ENCODE measurements around the gene CADPS2. TPM values are rescaled to one million over a fixed set of nuclear protein-coding genes. Genes with fewer than 3 reads are reported as not detected.

CADPS2 gene
- total RNA-seq, 1 donor from 2014 or later: 8.8 TPM

DNA sequence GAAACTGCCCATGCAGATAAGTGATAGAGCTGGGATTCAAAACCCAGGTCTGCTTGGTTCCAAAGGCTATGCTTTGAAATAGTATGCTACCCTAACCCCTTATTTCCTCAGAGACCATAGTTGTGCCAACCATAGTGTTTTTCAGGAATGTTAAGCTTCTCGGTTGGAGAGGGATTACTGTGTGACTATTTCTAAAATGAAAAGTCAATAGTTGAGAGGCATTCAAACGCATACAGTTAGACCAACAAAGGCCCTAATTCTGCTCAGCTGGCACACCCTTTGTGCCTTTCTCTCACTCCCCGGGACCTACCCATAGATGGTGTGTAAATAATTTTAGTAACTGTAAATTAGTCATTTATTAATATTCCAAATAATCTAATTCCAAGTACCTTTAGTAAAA, 118.9 kb downstream of the CADPS2 start:
- Histone ChIP-seq H3K36me3 (ENCODE audit: control insufficient read depth, insufficient read depth, low read length) (no peaks in the 10 kb centered on the region), H3K4me3 (ENCODE audit: low read depth, low read length) (no peak overlapping the region), H3K27me3 (ENCODE audit: control insufficient read depth, insufficient read depth, low read length) (no peaks in the 10 kb centered on the region)
- DNase-seq (ENCODE audit: low read depth): no peak
- TF ChIP-seq, protein P1, sequence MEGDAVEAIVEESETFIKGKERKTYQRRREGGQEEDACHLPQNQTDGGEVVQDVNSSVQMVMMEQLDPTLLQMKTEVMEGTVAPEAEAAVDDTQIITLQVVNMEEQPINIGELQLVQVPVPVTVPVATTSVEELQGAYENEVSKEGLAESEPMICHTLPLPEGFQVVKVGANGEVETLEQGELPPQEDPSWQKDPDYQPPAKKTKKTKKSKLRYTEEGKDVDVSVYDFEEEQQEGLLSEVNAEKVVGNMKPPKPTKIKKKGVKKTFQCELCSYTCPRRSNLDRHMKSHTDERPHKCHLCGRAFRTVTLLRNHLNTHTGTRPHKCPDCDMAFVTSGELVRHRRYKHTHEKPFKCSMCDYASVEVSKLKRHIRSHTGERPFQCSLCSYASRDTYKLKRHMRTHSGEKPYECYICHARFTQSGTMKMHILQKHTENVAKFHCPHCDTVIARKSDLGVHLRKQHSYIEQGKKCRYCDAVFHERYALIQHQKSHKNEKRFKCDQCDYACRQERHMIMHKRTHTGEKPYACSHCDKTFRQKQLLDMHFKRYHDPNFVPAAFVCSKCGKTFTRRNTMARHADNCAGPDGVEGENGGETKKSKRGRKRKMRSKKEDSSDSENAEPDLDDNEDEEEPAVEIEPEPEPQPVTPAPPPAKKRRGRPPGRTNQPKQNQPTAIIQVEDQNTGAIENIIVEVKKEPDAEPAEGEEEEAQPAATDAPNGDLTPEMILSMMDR (IDR thresholded peaks at IDR 0.05; ENCODE audit: insufficient read depth, low read length, poor library complexity, severe bottlenecking): no peak

DNA sequence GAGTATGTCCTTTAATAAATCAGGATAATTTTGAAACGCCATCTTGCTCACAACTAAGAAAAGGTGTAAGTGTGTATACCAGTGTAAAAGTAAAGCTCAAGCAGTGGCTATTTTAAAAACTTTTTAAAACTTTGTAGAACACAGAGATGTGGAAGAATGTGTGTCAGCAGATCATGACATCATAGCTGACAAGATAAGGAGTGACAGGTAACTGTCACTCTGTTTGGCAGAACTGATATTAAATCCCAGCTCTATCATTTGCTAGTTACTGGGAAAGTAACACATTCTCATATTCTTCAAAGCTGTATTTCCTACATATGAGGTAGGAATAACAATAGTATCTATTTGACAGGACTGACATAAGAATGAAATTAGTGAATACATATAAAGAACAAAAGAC, 119.7 kb downstream of the CADPS2 start:
- Histone ChIP-seq H3K27me3 (ENCODE audit: control insufficient read depth, insufficient read depth, low read length) (no peaks in the 10 kb centered on the region), H3K4me3 (ENCODE audit: low read depth, low read length) (no peak overlapping the region), H3K36me3 (ENCODE audit: control insufficient read depth, insufficient read depth, low read length) (no peaks in the 10 kb centered on the region)
- no peak for DNase-seq (ENCODE audit: low read depth)
- TF ChIP-seq, protein P1 (IDR thresholded peaks at IDR 0.05; ENCODE audit: insufficient read depth, low read length, poor library complexity, severe bottlenecking): no peak

DNA sequence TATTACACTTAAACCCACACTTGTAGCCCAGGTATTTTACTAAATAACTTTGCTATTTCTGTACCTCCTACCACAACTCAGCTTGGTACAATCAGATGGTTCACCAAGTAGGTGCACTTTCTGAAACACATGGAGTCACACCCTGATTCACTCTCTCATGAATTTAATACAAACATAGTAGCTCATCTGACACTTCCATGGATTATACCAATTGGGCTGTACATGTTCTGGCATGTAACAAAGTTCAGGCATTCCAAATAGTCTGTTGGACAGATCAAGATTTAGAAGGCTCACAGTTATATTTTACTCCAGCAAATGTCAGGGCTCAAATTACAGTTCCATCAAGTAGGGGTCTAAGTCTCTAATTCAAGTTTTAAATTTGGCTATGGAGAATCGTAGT, 121.4 kb downstream of the CADPS2 start:
- Histone ChIP-seq H3K27me3 (ENCODE audit: control insufficient read depth, insufficient read depth, low read length) (no peaks in the 10 kb centered on the region), H3K4me3 (ENCODE audit: low read depth, low read length) (no peak overlapping the region), H3K36me3 (ENCODE audit: control insufficient read depth, insufficient read depth, low read length) (no peaks in the 10 kb centered on the region)
- TF ChIP-seq, protein P1 (IDR thresholded peaks at IDR 0.05; ENCODE audit: insufficient read depth, low read length, poor library complexity, severe bottlenecking): no peak
- DNase-seq (ENCODE audit: low read depth): no peak

DNA sequence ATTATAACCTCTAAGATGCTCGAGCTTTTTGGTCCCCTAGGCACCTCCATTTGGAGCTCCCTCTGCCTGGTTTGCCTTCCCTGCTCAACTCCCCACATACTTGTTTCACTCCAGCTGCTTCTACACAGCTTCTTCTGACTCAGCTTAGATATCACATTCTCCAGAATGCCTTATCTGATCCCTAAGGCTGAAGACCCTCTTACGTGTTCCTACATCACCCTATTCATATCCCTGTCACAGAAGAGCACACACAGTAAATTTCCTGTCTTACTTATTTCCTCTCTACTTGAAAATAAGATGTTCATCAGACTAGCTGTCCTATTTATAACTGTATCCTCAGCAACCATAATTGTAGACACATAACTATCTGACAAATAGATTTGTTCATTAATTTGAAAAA, 122.2 kb downstream of the CADPS2 start:
- TF ChIP-seq, protein P1 (IDR thresholded peaks at IDR 0.05; ENCODE audit: insufficient read depth, low read length, poor library complexity, severe bottlenecking): no peak
- H3K36me3 ChIP-seq (ENCODE audit: control insufficient read depth, insufficient read depth, low read length): no peaks in the 10 kb centered on the region
- DNase-seq (ENCODE audit: low read depth): no peak
- no peaks in the 10 kb centered on the region for H3K27me3 ChIP-seq (ENCODE audit: control insufficient read depth, insufficient read depth, low read length)
- H3K4me3 ChIP-seq (ENCODE audit: low read depth, low read length): no peak overlapping the region

DNA sequence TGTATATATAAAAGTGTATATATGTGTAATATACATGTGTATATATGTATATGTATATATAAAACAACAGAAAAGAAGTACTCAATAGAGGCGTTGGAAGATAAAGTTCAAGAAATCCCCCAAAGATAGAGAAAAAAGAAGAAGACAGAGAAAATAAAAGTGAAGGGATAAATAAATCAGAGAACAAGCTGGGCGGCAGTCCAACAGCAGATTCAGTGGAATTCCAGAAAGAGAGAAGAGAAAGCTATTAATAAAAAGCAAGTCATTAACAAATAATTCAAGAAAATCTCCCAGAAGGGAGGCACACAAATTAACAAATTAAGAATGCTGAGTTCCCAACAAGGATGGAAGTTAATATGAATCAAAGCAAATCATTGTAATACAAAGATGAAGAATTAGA, 124.2 kb downstream of the CADPS2 start:
- no peaks in the 10 kb centered on the region for H3K27me3 ChIP-seq (ENCODE audit: control insufficient read depth, insufficient read depth, low read length)
- H3K4me3 ChIP-seq (ENCODE audit: low read depth, low read length): no peak overlapping the region
- TF ChIP-seq, protein P1 (IDR thresholded peaks at IDR 0.05; ENCODE audit: insufficient read depth, low read length, poor library complexity, severe bottlenecking): no peak
- DNase-seq (ENCODE audit: low read depth): no peak
- no peaks in the 10 kb centered on the region for H3K36me3 ChIP-seq (ENCODE audit: control insufficient read depth, insufficient read depth, low read length)

DNA sequence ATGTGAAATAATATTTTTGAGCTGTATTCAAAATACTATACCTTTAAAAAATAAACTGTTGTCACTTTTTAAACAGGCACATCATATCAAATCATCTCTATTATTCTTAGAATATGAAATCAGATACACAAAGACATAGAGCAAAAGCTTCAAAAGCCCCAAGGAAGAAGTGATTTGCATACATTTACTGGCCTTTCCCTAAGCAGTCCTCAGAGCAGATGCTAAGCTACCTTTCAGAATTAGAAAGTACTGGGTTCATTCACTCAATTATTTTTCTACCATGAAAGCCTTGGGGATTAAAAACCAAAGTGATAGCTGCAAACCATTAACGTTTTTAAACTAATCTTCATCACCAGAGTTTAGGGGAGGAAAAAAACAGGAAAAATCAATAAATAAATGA, 127.8 kb downstream of the CADPS2 start:
- Histone ChIP-seq H3K36me3 (ENCODE audit: control insufficient read depth, insufficient read depth, low read length) (no peaks in the 10 kb centered on the region), H3K4me3 (ENCODE audit: low read depth, low read length) (no peak overlapping the region), H3K27me3 (ENCODE audit: control insufficient read depth, insufficient read depth, low read length) (no peaks in the 10 kb centered on the region)
- DNase-seq (ENCODE audit: low read depth): no peak
- TF ChIP-seq, protein P1 (IDR thresholded peaks at IDR 0.05; ENCODE audit: insufficient read depth, low read length, poor library complexity, severe bottlenecking): no peak
